ENCODE measurements around the gene PDIA6. TPM values are rescaled to one million over a fixed set of nuclear protein-coding genes. Genes with fewer than 3 reads are reported as not detected.

The PDIA6 gene
- total and polyA plus RNA-seq, 10 of the 15 experiments (the other 5 are each of a cell fraction or from before 2014, with no cell fraction given): 148 to 526 (median 209) TPM

DNA sequence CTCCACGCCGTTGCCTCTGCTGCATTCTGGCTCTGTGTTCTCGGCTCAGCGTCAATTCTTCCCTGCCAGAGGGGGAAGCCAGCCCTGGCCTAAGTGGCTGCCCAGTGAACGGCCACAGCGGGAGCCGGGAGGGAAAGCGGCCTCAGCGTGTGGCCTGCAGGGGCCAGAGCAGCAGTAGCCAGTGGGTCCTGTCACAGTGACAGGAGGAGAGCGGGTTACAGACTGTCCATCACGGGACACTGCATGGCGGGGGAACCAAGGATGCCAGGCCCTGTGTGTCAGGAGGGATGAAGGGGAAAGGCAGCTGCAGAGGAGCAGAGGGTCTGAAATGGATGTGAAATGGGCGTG lies 39.7 kb downstream of the PDIA6 start:
- H3K36me3 ChIP-seq (ENCODE audit: control insufficient read depth in 2 of 2, insufficient read depth in 2 of 2, low read length in 1 of 2): peaks cover 2% of the 10 kb centered on the region in 2 experiments; a peak in 3 of 4 replicates
- no peak overlapping the region for H3K4me3 ChIP-seq
- SMC1A ChIA-PET (ENCODE audit: uncharacterized antibody, unreplicated experiment): no interaction called here
- no TSS peak for BruUV-seq (replicated peaks)
- intact Hi-C loops (cut with micrococcal nuclease; ENCODE audit: unreplicated experiment): no loop called here
- H3K79me2 ChIP-seq (ENCODE audit: control insufficient read depth, insufficient read depth, low read length): no peaks in the 10 kb centered on the region
- H3K4me2 ChIP-seq (ENCODE audit: control insufficient read depth, insufficient read depth): no peak overlapping the region
- no peaks in the 10 kb centered on the region for H3K9me3 ChIP-seq (replicated peaks; ENCODE audit: control insufficient read depth, insufficient read depth, low read length)
- WGBS (ENCODE audit: insufficient coverage, insufficient replicate concordance, low lambda C conversion rate, missing lambda C conversion rate): 76% methylated on average over 10 of the region's 13 CpGs
- RAD21 ChIA-PET (ENCODE audit: unreplicated experiment): no interaction called here
- CTCF ChIA-PET: no interaction called here
- no peaks in the 10 kb centered on the region; a peak in 1 of 4 replicates for H3K27me3 ChIP-seq (replicated peaks in 1 of 2; ENCODE audit: control insufficient read depth in 2 of 2, insufficient read depth in 2 of 2, low read length in 1 of 2)
- POLR2A ChIA-PET: no interaction called here
- TF ChIP-seq TBL1XR1 (IDR thresholded peaks at IDR 0.05; ENCODE audit: low read depth, low read length) (no peak), POLR2AphosphoS5 (IDR thresholded peaks at IDR 0.05; ENCODE audit: low read length) (no peak), ZNF622 (IDR thresholded peaks at IDR 0.05) (no peak), TCF12 (IDR thresholded peaks at IDR 0.05; ENCODE audit: low read depth, low read length) (no peak), YY1 (IDR thresholded peaks at IDR 0.05; ENCODE audit: low read depth, low read length) (no peak), HDAC2 (IDR thresholded peaks at IDR 0.05) (no peak), ZBED1 (IDR thresholded peaks at IDR 0.05; ENCODE audit: borderline replicate concordance) (no peak), SIN3A (IDR thresholded peaks at IDR 0.05; ENCODE audit: low read depth, low read length) (no peak), HDAC6 (IDR thresholded peaks at IDR 0.05; ENCODE audit: unreplicated experiment) (no peak), SPI1 (IDR thresholded peaks at IDR 0.05; ENCODE audit: borderline replicate concordance, insufficient read depth, low read depth, low read length) (no peak), ZSCAN29 (IDR thresholded peaks at IDR 0.05) (no peak), SREBF1 (IDR thresholded peaks at IDR 0.05; ENCODE audit: low read length) (no peak)
- TF ChIP-seq, protein P1, sequence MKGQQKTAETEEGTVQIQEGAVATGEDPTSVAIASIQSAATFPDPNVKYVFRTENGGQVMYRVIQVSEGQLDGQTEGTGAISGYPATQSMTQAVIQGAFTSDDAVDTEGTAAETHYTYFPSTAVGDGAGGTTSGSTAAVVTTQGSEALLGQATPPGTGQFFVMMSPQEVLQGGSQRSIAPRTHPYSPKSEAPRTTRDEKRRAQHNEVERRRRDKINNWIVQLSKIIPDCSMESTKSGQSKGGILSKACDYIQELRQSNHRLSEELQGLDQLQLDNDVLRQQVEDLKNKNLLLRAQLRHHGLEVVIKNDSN (IDR thresholded peaks at IDR 0.05; ENCODE audit: borderline replicate concordance, extremely low read length, insufficient read depth, low read depth, low read length): no peak
- TF ChIP-seq, protein P2, sequence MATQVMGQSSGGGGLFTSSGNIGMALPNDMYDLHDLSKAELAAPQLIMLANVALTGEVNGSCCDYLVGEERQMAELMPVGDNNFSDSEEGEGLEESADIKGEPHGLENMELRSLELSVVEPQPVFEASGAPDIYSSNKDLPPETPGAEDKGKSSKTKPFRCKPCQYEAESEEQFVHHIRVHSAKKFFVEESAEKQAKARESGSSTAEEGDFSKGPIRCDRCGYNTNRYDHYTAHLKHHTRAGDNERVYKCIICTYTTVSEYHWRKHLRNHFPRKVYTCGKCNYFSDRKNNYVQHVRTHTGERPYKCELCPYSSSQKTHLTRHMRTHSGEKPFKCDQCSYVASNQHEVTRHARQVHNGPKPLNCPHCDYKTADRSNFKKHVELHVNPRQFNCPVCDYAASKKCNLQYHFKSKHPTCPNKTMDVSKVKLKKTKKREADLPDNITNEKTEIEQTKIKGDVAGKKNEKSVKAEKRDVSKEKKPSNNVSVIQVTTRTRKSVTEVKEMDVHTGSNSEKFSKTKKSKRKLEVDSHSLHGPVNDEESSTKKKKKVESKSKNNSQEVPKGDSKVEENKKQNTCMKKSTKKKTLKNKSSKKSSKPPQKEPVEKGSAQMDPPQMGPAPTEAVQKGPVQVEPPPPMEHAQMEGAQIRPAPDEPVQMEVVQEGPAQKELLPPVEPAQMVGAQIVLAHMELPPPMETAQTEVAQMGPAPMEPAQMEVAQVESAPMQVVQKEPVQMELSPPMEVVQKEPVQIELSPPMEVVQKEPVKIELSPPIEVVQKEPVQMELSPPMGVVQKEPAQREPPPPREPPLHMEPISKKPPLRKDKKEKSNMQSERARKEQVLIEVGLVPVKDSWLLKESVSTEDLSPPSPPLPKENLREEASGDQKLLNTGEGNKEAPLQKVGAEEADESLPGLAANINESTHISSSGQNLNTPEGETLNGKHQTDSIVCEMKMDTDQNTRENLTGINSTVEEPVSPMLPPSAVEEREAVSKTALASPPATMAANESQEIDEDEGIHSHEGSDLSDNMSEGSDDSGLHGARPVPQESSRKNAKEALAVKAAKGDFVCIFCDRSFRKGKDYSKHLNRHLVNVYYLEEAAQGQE (IDR thresholded peaks at IDR 0.05; ENCODE audit: low read depth, low read length): no peak
- TF ChIP-seq, protein P3, sequence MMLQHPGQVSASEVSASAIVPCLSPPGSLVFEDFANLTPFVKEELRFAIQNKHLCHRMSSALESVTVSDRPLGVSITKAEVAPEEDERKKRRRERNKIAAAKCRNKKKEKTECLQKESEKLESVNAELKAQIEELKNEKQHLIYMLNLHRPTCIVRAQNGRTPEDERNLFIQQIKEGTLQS (IDR thresholded peaks at IDR 0.05; ENCODE audit: borderline replicate concordance, extremely low read depth, low read depth, low read length): no peak
- TF ChIP-seq, protein P4, sequence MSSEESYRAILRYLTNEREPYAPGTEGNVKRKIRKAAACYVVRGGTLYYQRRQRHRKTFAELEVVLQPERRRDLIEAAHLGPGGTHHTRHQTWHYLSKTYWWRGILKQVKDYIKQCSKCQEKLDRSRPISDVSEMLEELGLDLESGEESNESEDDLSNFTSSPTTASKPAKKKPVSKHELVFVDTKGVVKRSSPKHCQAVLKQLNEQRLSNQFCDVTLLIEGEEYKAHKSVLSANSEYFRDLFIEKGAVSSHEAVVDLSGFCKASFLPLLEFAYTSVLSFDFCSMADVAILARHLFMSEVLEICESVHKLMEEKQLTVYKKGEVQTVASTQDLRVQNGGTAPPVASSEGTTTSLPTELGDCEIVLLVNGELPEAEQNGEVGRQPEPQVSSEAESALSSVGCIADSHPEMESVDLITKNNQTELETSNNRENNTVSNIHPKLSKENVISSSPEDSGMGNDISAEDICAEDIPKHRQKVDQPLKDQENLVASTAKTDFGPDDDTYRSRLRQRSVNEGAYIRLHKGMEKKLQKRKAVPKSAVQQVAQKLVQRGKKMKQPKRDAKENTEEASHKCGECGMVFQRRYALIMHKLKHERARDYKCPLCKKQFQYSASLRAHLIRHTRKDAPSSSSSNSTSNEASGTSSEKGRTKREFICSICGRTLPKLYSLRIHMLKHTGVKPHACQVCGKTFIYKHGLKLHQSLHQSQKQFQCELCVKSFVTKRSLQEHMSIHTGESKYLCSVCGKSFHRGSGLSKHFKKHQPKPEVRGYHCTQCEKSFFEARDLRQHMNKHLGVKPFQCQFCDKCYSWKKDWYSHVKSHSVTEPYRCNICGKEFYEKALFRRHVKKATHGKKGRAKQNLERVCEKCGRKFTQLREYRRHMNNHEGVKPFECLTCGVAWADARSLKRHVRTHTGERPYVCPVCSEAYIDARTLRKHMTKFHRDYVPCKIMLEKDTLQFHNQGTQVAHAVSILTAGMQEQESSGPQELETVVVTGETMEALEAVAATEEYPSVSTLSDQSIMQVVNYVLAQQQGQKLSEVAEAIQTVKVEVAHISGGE (CRISPR knock-in tag; IDR thresholded peaks at IDR 0.05): no peak
- TF ChIP-seq, protein P5, sequence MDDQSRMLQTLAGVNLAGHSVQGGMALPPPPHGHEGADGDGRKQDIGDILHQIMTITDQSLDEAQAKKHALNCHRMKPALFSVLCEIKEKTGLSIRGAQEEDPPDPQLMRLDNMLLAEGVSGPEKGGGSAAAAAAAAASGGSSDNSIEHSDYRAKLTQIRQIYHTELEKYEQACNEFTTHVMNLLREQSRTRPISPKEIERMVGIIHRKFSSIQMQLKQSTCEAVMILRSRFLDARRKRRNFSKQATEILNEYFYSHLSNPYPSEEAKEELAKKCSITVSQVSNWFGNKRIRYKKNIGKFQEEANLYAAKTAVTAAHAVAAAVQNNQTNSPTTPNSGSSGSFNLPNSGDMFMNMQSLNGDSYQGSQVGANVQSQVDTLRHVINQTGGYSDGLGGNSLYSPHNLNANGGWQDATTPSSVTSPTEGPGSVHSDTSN (IDR thresholded peaks at IDR 0.05; ENCODE audit: insufficient replicate concordance, low read depth, low read length): no peak
- H2AFZ ChIP-seq (ENCODE audit: control insufficient read depth, low read depth, low read length): no peak overlapping the region
- FAIRE-seq (no peak), DNase-seq (ENCODE audit: low read depth, low spot score) (no peak), ATAC-seq (no peak)
- no peak overlapping the region for H3K27ac ChIP-seq (ENCODE audit: control insufficient read depth, insufficient read depth)
- in situ Hi-C loops (cut with MboI): no loop called here
- no peaks in the 10 kb centered on the region for H4K20me1 ChIP-seq (ENCODE audit: control insufficient read depth, insufficient read depth)
- H3K4me1 ChIP-seq (ENCODE audit: control insufficient read depth, insufficient read depth, low read length): no peaks in the 10 kb centered on the region
- H3K9ac ChIP-seq (ENCODE audit: control insufficient read depth, insufficient read depth, low read length): no peak overlapping the region

Data from GM12878 (cell line).